Skeletal muscle tissue (tissue), 4 donors: Measurements from ENCODE around the gene TCERG1L. TPM values are rescaled to one million over a fixed set of nuclear protein-coding genes. Genes with fewer than 3 reads are reported as not detected.

Source experiments
- H3K27ac ChIP-seq: one replicate; pipeline ENCODE4 v1.7.0; 2013; ENCODE audit warnings: mild to moderate bottlenecking, low read depth, low read length, inconsistent platforms
- H3K27me3 ChIP-seq, 3 donors: one replicate each; pipeline ENCODE4 v1.7.0; 2013; ENCODE audit warnings: low read length in 3 of 3; ENCODE audit not compliant: control insufficient read depth in 3 of 3, insufficient read depth in 3 of 3
- H3K36me3 ChIP-seq, 3 donors: one replicate each; pipeline ENCODE4 v1.7.0; 2013; ENCODE audit warnings: low read length in 3 of 3; ENCODE audit not compliant: control insufficient read depth in 3 of 3, insufficient read depth in 3 of 3
- H3K4me1 ChIP-seq, 3 donors: one replicate each; pipeline ENCODE4 v1.7.0; 2013; ENCODE audit warnings: low read length in 3 of 3, mild to moderate bottlenecking in 3 of 3; ENCODE audit not compliant: control insufficient read depth in 3 of 3, insufficient read depth in 3 of 3
- H3K4me3 ChIP-seq, 3 donors: one replicate each; pipeline ENCODE4 v1.7.0; 2013; ENCODE audit warnings: low read length in 3 of 3
- H3K9ac ChIP-seq, 3 donors: one replicate each; pipeline ENCODE4 v1.7.0; 2013; ENCODE audit warnings: low read length in 3 of 3, mild to moderate bottlenecking in 3 of 3, moderate library complexity in 2 of 3, low read depth in 1 of 3
- H3K9me3 ChIP-seq, 3 donors: one replicate each; pipeline ENCODE4 v1.7.0; 2013; ENCODE audit warnings: low read length in 3 of 3; ENCODE audit not compliant: control insufficient read depth in 3 of 3
- total RNA-seq: library from RNA; depleted of rRNA; stranded (reverse); fragments of >200 nt; gene quantifications from one replicate; pipeline ENCODE4 v1.2.3, GENCODE V29; 2014
- donor health status: Osteomylitis.

TCERG1L gene
- total RNA-seq, 1 donor from 2014 or later = not detected

- Histone ChIP-seq H3K9me3 (no peaks in the 10 kb centered on the region), H3K27ac (no peak overlapping the region), H3K4me1 (no peaks in the 10 kb centered on the region), H3K4me3 (no peak overlapping the region), H3K27me3 (peaks cover 7 to 51% (median 22%) of the 10 kb centered on the region in 3 donors), H3K9ac (no peak overlapping the region), H3K36me3 (no peaks in the 10 kb centered on the region)
Observed at GRCh38 chr10:131125511-131126225, 185.9 kb downstream of the TCERG1L start.

GRCh38 chr10:131124945-131125344, 186.6 kb downstream of the TCERG1L start:
- Histone ChIP-seq H3K9me3 (no peaks in the 10 kb centered on the region), H3K9ac (no peak overlapping the region), H3K27me3 (peaks cover 7 to 50% (median 22%) of the 10 kb centered on the region in 3 donors), H3K27ac (no peak overlapping the region), H3K4me3 (no peak overlapping the region), H3K4me1 (no peaks in the 10 kb centered on the region), H3K36me3 (no peaks in the 10 kb centered on the region)

- Histone ChIP-seq H3K27ac (no peak overlapping the region), H3K9ac (no peak overlapping the region), H3K4me3 (no peak overlapping the region), H3K36me3 (no peaks in the 10 kb centered on the region), H3K27me3 (peaks cover 4 to 45% (median 20%) of the 10 kb centered on the region in 3 donors), H3K4me1 (no peaks in the 10 kb centered on the region), H3K9me3 (no peaks in the 10 kb centered on the region)
Observed at GRCh38 chr10:131123496-131123895, 188.0 kb downstream of the TCERG1L start.

- Histone ChIP-seq H3K4me3 (no peak overlapping the region), H3K4me1 (no peaks in the 10 kb centered on the region), H3K27me3 (peaks cover 4 to 35% (median 12%) of the 10 kb centered on the region in 3 donors), H3K27ac (no peak overlapping the region), H3K36me3 (no peaks in the 10 kb centered on the region), H3K9ac (no peak overlapping the region), H3K9me3 (no peaks in the 10 kb centered on the region)
Observed at GRCh38 chr10:131121511-131122035, 189.9 kb downstream of the TCERG1L start.

GRCh38 chr10:131119626-131120355, 191.7 kb downstream of the TCERG1L start:
- Histone ChIP-seq H3K9ac (no peak overlapping the region), H3K27ac (no peak overlapping the region), H3K4me3 (no peak overlapping the region), H3K4me1 (no peaks in the 10 kb centered on the region), H3K27me3 (peaks cover 0 to 21% (median 0%) of the 10 kb centered on the region in 3 donors), H3K9me3 (no peaks in the 10 kb centered on the region), H3K36me3 (no peaks in the 10 kb centered on the region)

- H3K27ac ChIP-seq = no peak overlapping the region
- H3K4me1 ChIP-seq = no peaks in the 10 kb centered on the region
- H3K9me3 ChIP-seq = no peaks in the 10 kb centered on the region
- H3K4me3 ChIP-seq = no peak overlapping the region
- peaks cover 0 to 12% (median 0%) of the 10 kb centered on the region in 3 donors for H3K27me3 ChIP-seq
- no peaks in the 10 kb centered on the region for H3K36me3 ChIP-seq
- no peak overlapping the region for H3K9ac ChIP-seq
Observed at GRCh38 chr10:131117416-131118212, 193.9 kb downstream of the TCERG1L start.

GRCh38 chr10:131116991-131117375, 194.5 kb downstream of the TCERG1L start:
- H3K4me3 ChIP-seq = no peak overlapping the region
- H3K4me1 ChIP-seq = no peaks in the 10 kb centered on the region
- H3K36me3 ChIP-seq = no peaks in the 10 kb centered on the region
- H3K27ac ChIP-seq = no peak overlapping the region
- H3K27me3 ChIP-seq = peaks cover 0 to 9% (median 0%) of the 10 kb centered on the region in 3 donors
- no peak overlapping the region for H3K9ac ChIP-seq
- no peaks in the 10 kb centered on the region for H3K9me3 ChIP-seq

- Histone ChIP-seq H3K36me3 (no peaks in the 10 kb centered on the region), H3K9ac (no peak overlapping the region), H3K27ac (no peak overlapping the region), H3K27me3 (peaks cover 0 to 9% (median 0%) of the 10 kb centered on the region in 3 donors), H3K4me1 (no peaks in the 10 kb centered on the region), H3K4me3 (no peak overlapping the region), H3K9me3 (no peaks in the 10 kb centered on the region)
Observed at GRCh38 chr10:131116216-131116990, 195.1 kb downstream of the TCERG1L start.

- Histone ChIP-seq H3K36me3 (no peaks in the 10 kb centered on the region), H3K9me3 (no peaks in the 10 kb centered on the region), H3K9ac (no peak overlapping the region), H3K4me1 (no peaks in the 10 kb centered on the region), H3K27me3 (peaks cover 0 to 7% (median 0%) of the 10 kb centered on the region in 3 donors), H3K27ac (no peak overlapping the region), H3K4me3 (no peak overlapping the region)
Observed at GRCh38 chr10:131115801-131116200, 195.7 kb downstream of the TCERG1L start.
